IPS-20b (cell line): Measurements from ENCODE around the gene VAV3.

Experiments used
- H3K27ac ChIP-seq: one replicate; pipeline ENCODE4 v1.5.1; 2013; ENCODE audit warnings: low read length
- H3K27me3 ChIP-seq: 2 replicates; pipeline ENCODE4 v1.6.1; 2013; ENCODE audit warnings: mild to moderate bottlenecking, low read length, inconsistent platforms; ENCODE audit not compliant: insufficient read depth
- H3K36me3 ChIP-seq: 2 replicates; pipeline ENCODE4 v1.6.1; 2013; ENCODE audit warnings: low read depth, mild to moderate bottlenecking, inconsistent platforms, low read length, moderate library complexity; ENCODE audit not compliant: insufficient read depth
- H3K4me1 ChIP-seq: 2 replicates; pipeline ENCODE4 v1.6.1; 2013; ENCODE audit warnings: mild to moderate bottlenecking, control low read depth, inconsistent platforms, low read length, moderate library complexity; ENCODE audit not compliant: insufficient read depth
- H3K4me3 ChIP-seq: 2 replicates; pipeline ENCODE4 v1.5.1; 2013; ENCODE audit warnings: mild to moderate bottlenecking, low read length, inconsistent platforms
- H3K9ac ChIP-seq: 2 replicates; pipeline ENCODE4 v1.6.1; 2013; ENCODE audit warnings: low read depth, mild to moderate bottlenecking, inconsistent platforms, low read length, moderate library complexity
- H3K9me3 ChIP-seq: 2 replicates; pipeline ENCODE4 v1.6.1; 2013; ENCODE audit warnings: mild to moderate bottlenecking, low read depth, low read length, inconsistent platforms; ENCODE audit not compliant: insufficient read depth

Gene VAV3

DNA sequence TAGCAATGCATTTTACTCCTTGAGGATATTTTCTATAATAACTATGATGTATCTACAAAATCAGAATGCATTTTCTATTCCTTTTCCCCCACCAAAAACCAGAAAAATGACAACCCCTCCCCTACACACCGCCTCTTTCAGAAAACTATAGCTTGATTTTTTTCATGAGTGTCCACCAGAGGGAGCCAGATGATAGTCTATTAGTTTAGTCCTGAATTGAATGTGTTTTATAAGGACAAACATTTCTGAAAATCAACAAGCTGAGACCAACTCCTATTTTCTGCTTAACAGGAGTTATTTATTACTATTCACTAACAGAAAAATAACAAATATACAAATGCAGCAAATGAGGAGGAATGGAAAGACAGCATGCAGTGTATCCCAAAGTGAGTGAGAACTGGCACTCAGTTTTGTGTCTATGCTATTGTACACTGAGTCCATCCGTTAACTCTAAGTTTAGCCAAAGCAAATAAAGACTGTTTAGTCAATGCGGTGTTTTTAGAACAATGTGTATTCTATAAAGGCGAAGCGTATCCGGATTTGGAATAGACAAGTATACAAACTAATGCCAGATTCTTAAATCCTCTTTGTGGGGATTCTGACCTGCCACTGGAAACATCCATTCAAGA lies 182.6 kb downstream of the VAV3 start:
- Histone ChIP-seq H3K4me3 (no peak overlapping the region), H3K27ac (no peak overlapping the region), H3K27me3 (no peaks in the 10 kb centered on the region), H3K9ac (no peak overlapping the region), H3K36me3 (no peaks in the 10 kb centered on the region), H3K9me3 (no peaks in the 10 kb centered on the region), H3K4me1 (no peaks in the 10 kb centered on the region)

DNA sequence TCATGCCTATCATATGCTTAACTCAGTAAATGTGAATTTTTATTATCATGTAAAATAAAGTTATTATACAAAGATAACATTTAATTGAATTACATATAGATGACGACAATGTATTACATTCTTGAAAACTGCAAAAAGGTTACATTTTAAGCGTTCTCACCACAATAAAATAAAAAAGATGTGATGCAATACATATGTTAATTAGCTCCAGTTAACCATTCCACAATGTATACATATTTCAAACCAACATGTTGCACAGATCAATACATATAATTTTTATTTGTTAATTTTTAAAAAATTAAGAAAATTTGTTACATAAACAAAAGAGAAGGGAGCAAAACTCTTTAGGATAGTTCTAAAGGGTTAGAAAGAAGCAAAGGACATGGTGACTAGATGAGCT lies 183.7 kb downstream of the VAV3 start:
- Histone ChIP-seq H3K27me3 (no peaks in the 10 kb centered on the region), H3K4me1 (no peaks in the 10 kb centered on the region), H3K36me3 (no peaks in the 10 kb centered on the region), H3K9ac (no peak overlapping the region), H3K4me3 (no peak overlapping the region), H3K27ac (no peak overlapping the region), H3K9me3 (no peaks in the 10 kb centered on the region)

DNA sequence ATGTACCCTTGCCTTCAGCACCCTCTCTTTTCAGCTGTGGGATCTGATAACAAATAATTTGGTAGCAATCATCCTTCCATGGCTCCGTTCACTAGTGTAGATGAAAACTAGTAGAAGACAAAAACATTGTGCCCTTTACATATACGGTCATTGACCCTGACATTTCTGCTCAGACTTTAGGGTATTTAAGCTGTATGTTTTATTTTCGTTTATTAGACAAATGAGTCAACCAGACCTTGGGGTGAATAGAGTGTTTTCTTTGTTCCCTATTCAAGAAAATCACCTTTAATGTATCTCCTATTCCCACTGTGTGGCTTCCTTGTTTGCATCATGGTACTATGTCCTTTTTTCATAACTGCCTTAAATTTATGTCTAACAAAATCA lies 187.3 kb downstream of the VAV3 start:
- Histone ChIP-seq H3K27me3 (no peaks in the 10 kb centered on the region), H3K4me1 (no peaks in the 10 kb centered on the region), H3K27ac (no peak overlapping the region), H3K4me3 (no peak overlapping the region), H3K9me3 (no peaks in the 10 kb centered on the region), H3K9ac (no peak overlapping the region), H3K36me3 (no peaks in the 10 kb centered on the region)

DNA sequence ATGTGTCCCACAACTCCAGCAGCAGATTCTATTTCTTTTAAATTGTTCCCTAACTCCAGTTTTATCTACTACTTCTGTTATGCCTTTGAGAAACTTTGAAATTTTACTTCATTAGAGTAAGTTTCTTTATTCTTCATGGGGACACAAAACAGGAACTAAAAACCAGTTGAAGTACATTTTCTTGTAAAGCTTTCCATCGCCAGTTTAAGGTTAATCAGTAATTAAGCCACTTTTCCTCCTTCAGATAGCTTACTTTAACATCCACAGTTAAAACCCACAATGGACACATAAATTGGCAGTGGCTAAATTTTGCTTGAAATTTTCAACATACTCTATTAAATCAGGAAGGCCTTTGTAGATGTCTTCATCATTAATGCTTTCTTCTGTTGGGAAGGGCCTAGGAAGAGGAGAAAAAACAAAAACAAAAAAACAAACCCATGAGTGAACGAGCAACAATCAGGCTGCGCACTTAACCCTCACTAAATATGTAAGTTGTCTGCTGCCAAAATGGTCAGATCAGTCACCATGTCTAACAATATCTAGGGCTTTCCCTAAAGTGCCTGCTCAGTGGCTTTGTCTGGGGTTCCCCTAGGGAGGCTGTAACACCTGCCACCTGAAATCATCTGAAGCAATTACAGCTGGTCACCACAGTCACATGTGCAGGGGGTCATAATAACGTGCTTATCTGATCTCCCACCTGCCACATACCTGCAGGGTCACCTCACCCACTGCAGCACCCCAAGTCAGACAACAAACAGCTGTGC lies 187.9 kb downstream of the VAV3 start:
- Histone ChIP-seq H3K9ac (no peak overlapping the region), H3K4me3 (no peak overlapping the region), H3K4me1 (no peaks in the 10 kb centered on the region), H3K9me3 (no peaks in the 10 kb centered on the region), H3K36me3 (no peaks in the 10 kb centered on the region), H3K27ac (no peak overlapping the region), H3K27me3 (no peaks in the 10 kb centered on the region)

DNA sequence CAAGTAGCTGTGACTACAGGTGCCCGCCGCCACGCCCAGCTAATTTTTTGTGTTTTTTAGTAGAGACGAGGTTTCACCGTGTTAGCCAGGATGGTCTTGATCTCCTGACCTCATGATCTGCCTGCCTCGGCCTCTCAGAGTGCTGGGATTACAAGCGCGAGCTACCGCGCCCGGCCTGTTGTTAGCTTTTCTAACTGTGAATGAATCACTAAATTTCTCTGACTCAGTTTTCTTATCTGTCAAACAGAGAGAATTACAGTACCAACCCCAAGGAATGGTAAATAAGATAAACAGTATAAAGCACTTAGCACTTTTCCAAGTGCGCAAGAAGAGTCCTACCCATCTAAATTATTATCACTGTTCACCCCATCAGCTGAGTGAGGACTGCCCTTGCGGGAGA lies 193.6 kb downstream of the VAV3 start:
- no peaks in the 10 kb centered on the region; the same call in 1 of the 2 replicates for H3K4me1 ChIP-seq
- H3K27ac ChIP-seq = no peak overlapping the region
- H3K36me3 ChIP-seq = no peaks in the 10 kb centered on the region
- H3K4me3 ChIP-seq = no peak overlapping the region
- no peaks in the 10 kb centered on the region for H3K9me3 ChIP-seq
- no peak overlapping the region for H3K9ac ChIP-seq
- no peaks in the 10 kb centered on the region for H3K27me3 ChIP-seq

DNA sequence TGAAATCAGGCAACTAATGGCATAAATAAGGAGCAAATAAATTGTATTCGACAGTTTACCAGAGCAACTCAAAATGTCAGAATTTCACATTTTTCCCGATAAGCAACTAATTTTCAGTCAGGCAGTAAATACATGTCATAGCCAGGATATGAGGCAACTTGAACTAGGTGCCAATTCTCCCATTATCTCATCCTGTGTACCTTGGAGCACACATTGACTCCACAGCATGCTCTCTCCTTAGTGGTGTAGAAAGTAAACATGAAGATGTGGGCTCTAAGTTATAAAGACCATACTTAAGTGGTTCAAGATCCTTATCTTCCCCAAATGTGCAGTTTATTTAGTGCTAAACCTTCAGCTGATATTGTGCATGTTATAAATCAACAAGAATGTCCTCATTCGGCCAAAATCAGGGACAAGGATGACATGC lies 197.8 kb downstream of the VAV3 start:
- no peak overlapping the region for H3K27ac ChIP-seq
- peaks cover 17% of the 10 kb centered on the region; the same call in 1 of the 2 replicates for H3K4me1 ChIP-seq
- no peak overlapping the region for H3K4me3 ChIP-seq
- no peaks in the 10 kb centered on the region for H3K9me3 ChIP-seq
- H3K27me3 ChIP-seq = no peaks in the 10 kb centered on the region
- no peak overlapping the region for H3K9ac ChIP-seq
- no peaks in the 10 kb centered on the region for H3K36me3 ChIP-seq

DNA sequence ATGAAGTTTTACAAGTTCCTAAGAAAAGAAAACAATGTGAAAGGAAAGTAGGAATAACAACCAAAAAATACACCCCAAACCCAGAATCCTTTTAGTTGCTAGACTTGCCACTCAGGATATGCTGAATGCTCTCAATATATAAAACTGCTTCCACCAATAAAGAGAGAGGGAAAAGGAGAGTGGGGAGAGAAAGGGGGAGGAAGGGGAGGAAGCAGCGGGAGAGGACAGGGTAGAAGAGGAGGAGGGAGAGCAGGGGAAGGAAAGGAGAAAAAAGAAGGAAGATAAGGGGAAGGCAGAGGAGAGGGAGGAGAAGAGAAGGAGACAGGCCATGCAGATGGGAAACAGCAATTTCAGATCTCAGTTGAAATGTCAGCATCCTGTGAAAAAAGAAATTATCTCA lies 198.4 kb downstream of the VAV3 start:
- H3K27ac ChIP-seq = no peak overlapping the region
- no peak overlapping the region for H3K4me3 ChIP-seq
- H3K4me1 ChIP-seq = peaks cover 17% of the 10 kb centered on the region; the same call in 1 of the 2 replicates
- H3K9ac ChIP-seq = no peak overlapping the region
- H3K9me3 ChIP-seq = no peaks in the 10 kb centered on the region
- no peaks in the 10 kb centered on the region for H3K27me3 ChIP-seq
- no peaks in the 10 kb centered on the region for H3K36me3 ChIP-seq

DNA sequence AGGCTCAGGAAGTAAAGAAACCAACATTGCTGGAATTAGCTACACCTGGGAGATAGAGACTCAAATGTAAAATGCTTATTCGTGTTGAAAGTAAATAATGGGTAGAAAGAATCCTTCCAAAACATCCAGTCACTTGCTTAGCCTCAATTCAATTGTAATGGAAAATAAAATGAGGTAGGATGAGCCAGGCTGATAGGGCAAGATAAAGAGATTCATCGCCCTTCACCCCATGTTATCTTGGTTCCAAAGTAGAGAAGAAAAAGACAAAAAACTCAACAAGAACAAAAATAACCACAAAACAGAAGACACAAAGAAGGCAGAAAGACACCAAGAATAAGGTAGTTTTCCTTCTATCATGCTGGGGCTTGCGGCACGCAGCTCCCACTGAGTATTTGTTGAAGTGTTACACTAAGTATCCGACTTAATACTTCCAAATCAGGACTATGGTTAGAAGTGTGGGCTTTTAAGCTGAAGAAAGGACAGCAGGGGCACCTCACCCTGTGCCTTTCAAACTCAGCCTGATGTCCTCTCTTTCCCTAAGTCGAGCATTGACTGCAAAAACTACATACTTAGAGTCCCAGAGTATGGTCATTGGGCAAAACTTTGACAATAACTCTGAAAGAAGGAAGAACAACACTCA lies 202.1 kb downstream of the VAV3 start:
- Histone ChIP-seq H3K9me3 (no peaks in the 10 kb centered on the region), H3K4me1 (peaks cover 17% of the 10 kb centered on the region; the same call in 1 of the 2 replicates), H3K36me3 (no peaks in the 10 kb centered on the region), H3K9ac (no peak overlapping the region), H3K4me3 (no peak overlapping the region; the same call in 1 of the 2 replicates), H3K27me3 (no peaks in the 10 kb centered on the region), H3K27ac (no peak overlapping the region)

DNA sequence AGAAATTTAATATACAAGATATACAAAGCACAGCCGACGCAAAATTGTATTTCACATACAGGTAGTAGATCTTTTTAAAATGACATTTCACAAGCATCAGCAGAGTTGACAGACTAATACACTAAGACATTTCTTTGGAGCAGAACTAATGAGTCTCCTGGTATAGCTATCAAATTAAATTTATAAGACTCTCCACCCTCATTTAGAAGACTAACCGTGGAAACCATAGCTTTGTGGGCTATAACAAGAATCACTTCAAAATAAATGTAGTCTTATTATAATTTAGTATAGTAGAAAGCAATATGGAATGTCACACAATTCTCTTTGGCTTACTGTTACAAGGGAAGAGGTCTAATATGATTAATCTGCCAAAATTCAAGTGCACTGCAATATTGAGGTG lies 204.9 kb downstream of the VAV3 start:
- Histone ChIP-seq H3K9ac (no peak overlapping the region), H3K4me3 (no peak overlapping the region), H3K4me1 (peaks cover 17% of the 10 kb centered on the region; the same call in 1 of the 2 replicates)

DNA sequence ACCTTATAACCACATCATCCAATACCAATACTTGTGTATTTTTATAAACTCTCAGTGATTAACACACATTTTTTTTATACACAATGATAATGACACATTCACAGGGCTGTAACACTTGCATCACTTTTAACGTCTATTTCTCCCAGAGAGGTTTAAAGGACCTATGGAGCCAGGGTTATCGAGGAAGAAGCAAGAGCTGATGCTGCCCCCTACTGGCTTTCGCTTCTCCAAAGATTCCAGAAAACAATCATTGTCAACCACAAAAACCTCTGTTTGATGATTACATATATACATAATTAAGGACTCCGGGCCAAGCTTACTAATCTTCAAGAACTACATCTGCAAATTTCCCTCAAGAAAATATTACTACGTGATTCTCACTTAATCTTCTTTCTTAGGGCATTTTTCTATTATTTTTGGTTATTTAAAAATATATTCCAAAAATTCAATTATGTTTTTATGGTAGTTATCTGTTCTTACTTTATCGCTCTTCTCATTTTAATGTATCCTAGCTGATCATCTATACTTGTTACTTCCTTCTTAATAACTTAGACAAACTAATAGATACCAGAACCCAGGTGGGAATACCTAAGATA lies 214.5 kb downstream of the VAV3 start:
- Histone ChIP-seq H3K4me3 (no peak overlapping the region), H3K4me1 (peaks cover 6% of the 10 kb centered on the region; the same call in 1 of the 2 replicates), H3K9ac (no peak overlapping the region), H3K9me3 (no peaks in the 10 kb centered on the region), H3K36me3 (no peaks in the 10 kb centered on the region), H3K27me3 (no peaks in the 10 kb centered on the region), H3K27ac (no peak overlapping the region)

More for the DNA sequence above, 204.9 kb downstream of the VAV3 start:
- Histone ChIP-seq H3K27ac (no peak overlapping the region), H3K9me3 (no peaks in the 10 kb centered on the region), H3K36me3 (no peaks in the 10 kb centered on the region), H3K27me3 (no peaks in the 10 kb centered on the region)

DNA sequence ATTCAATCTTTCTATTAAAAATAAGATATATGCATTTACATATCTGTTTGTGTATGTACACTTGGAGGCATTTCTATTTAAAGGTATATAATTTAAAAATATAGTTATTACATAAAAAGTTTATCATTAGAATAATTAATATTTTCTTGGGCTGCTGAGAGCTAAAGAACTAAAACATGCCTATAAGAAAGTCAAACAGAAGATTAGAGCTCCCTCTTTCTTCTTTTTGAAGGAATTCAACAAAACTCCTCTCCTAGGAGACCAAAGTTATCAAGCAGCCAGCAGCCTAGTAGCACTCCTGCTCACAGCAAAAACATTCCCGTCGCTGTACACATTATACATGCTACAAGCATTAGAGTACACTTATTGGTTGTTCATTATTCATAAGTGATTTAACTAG lies 216.4 kb downstream of the VAV3 start:
- Histone ChIP-seq H3K27ac (no peak overlapping the region), H3K4me1 (peaks cover 11% of the 10 kb centered on the region; the same call in 1 of the 2 replicates), H3K9ac (no peak overlapping the region), H3K27me3 (no peaks in the 10 kb centered on the region), H3K36me3 (no peaks in the 10 kb centered on the region), H3K9me3 (no peaks in the 10 kb centered on the region), H3K4me3 (no peak overlapping the region)
